Astrocyte (in vitro differentiated cells and primary cell): ENCODE measurements around the gene GALNT3.

Experiments
- EZH2 ChIP-seq: IDR thresholded peaks from 2 replicates; pipeline ENCODE4 v1.6.1; 2012; ENCODE audit warnings: mild to moderate bottlenecking, low read length, inconsistent platforms; ENCODE audit not compliant: insufficient read depth
- TF ChIP-seq, protein P1 (sequence below): IDR thresholded peaks from 2 replicates; pipeline ENCODE4 v1.5.1; 2011; ENCODE audit warnings: low read depth, mild to moderate bottlenecking, inconsistent platforms, low read length, moderate library complexity; ENCODE audit not compliant: insufficient read depth

GRCh38 chr2:165814473-165814872 lies 20.4 kb upstream of the GALNT3 start:
- TF ChIP-seq, protein P1, sequence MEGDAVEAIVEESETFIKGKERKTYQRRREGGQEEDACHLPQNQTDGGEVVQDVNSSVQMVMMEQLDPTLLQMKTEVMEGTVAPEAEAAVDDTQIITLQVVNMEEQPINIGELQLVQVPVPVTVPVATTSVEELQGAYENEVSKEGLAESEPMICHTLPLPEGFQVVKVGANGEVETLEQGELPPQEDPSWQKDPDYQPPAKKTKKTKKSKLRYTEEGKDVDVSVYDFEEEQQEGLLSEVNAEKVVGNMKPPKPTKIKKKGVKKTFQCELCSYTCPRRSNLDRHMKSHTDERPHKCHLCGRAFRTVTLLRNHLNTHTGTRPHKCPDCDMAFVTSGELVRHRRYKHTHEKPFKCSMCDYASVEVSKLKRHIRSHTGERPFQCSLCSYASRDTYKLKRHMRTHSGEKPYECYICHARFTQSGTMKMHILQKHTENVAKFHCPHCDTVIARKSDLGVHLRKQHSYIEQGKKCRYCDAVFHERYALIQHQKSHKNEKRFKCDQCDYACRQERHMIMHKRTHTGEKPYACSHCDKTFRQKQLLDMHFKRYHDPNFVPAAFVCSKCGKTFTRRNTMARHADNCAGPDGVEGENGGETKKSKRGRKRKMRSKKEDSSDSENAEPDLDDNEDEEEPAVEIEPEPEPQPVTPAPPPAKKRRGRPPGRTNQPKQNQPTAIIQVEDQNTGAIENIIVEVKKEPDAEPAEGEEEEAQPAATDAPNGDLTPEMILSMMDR = no peak
- no peak for TF ChIP-seq EZH2
